ENCODE results near the gene CDKN3. TPM values are rescaled to one million over a fixed set of nuclear protein-coding genes. Genes with fewer than 3 reads are reported as not detected.

Gene CDKN3
- total and polyA plus RNA-seq, 2 experiments from 2014 or later: 19.6 to 43.9 TPM

DNA sequence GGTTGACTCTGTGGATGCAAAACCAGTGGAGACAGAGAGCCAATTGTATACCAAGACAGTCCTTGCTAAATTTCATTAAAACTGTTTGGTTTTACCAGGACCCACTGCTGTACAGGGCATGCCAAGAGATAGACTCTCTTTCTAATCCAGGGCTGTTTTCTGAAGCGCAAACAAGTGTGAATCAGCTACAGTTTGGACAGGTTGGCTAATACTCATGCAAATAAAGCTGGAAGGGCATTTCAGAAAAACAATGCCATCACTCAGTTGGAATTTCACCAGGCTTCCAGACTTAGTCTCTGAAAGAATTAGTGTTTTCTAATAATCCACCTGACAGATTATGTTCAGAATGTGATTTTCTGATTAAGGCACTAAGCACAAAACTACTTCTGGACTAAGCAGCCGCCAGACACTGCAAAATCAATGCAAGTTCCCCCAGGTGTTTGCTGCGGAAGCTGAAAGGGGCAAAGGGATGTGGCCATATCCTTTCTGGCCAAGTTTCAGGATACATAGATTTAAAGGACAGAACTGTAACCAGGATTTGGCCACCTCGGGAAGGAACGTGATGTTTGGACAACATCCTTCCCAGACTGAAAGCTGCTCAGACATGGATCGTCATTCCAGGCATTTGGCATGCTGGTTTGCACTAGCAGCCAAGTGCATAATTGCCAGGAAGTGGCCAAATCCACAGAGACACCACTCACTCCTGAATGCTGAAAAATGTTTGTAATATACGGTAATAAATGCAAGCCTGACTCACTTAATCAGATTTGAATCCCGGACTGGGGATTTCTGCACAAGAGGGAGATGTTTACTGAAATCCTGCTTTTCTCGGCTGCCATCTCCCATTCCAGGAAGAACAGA lies 32.0 kb upstream of the CDKN3 start:
- Histone ChIP-seq H3K27me3 (no peaks in the 10 kb centered on the region), H3K4me3 (no peak overlapping the region), H3K4me1 (ENCODE audit: low read depth) (no peaks in the 10 kb centered on the region), H3K9me3 (ENCODE audit: low read depth) (no peaks in the 10 kb centered on the region), H3K36me3 (no peaks in the 10 kb centered on the region), H3K27ac (no peak overlapping the region)
- TF ChIP-seq, protein P1, sequence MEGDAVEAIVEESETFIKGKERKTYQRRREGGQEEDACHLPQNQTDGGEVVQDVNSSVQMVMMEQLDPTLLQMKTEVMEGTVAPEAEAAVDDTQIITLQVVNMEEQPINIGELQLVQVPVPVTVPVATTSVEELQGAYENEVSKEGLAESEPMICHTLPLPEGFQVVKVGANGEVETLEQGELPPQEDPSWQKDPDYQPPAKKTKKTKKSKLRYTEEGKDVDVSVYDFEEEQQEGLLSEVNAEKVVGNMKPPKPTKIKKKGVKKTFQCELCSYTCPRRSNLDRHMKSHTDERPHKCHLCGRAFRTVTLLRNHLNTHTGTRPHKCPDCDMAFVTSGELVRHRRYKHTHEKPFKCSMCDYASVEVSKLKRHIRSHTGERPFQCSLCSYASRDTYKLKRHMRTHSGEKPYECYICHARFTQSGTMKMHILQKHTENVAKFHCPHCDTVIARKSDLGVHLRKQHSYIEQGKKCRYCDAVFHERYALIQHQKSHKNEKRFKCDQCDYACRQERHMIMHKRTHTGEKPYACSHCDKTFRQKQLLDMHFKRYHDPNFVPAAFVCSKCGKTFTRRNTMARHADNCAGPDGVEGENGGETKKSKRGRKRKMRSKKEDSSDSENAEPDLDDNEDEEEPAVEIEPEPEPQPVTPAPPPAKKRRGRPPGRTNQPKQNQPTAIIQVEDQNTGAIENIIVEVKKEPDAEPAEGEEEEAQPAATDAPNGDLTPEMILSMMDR (IDR thresholded peaks at IDR 0.05; ENCODE audit: low read depth, low read length): no peak
- peak in 1 of 2 donors; percentile 89 for DNase-seq (ENCODE audit: low read depth in 1 of 2, low spot score in 1 of 2)

DNA sequence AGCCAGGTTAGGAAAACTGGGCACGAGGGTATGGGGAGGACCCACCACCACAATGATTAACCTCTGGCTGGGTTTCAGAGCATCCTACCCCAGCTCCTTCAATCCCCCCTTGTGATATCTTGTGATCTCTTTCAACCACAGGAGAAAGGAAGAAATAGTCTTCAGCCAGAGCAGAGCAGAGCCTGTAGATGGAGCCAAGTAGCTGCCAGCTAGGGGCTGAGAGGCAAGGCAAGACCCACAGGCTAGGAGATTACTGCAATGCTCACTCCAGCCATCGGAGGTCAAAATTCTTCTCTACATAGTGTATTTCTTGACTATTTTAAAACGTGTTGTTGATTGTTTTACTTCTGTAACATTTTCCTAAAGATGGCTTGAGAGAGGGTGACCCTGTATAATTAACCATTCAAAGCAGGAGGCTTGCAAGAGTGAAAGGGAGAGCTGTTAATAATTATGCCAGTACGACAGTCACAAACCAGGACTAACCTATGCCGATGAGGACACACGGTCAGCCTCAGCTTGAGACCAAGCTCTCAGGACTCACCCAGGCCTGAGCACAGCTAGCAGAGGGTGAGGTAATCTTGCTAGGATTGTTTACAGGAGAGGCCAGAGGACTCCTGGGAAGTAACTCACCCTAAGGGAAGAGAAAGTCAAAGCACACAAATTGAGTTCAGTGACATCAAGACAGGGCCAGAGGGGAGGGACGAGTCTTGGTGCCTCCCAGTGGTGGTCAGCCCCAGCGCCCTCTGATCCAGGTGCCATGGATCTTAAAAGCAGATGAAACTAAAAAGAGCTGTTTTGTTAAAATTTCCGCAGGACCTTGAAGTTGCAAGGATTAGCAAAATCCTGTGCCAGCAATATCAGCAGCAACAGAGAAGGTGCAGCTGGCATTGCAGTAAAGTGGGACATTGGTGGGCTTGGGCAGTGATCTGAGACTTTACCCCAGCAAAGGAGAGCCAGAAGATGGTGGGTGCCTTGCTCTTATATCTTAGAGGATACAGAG lies 29.8 kb upstream of the CDKN3 start:
- peak; percentile 75 to 83 for DNase-seq (ENCODE audit: low read depth in 1 of 2, low spot score in 1 of 2)
- TF ChIP-seq, protein P1 (IDR thresholded peaks at IDR 0.05; ENCODE audit: low read depth, low read length): peak; percentile 75
- Histone ChIP-seq H3K36me3 (no peaks in the 10 kb centered on the region), H3K4me1 (ENCODE audit: low read depth) (no peaks in the 10 kb centered on the region), H3K27me3 (no peaks in the 10 kb centered on the region), H3K4me3 (no peak overlapping the region), H3K9me3 (ENCODE audit: low read depth) (no peaks in the 10 kb centered on the region), H3K27ac (peak overlapping the region; percentile 3)

DNA sequence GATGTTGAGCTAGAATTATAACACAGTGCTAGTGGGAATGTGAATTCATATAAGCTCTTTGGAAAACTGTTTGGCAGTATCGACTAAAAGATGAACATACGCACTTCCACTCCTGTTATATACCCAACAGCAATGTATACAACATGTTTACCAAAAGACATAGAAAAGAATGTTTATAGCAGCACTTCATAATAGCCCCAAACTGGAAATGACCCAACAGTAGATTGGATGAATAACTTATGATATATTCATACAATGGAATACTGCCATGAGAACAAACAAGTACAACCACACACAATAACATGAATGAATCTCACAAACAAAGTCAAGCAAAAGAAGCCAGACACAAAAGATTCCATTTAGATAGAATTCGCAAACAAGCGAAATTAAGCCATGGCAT lies 28.5 kb upstream of the CDKN3 start:
- DNase-seq (ENCODE audit: low read depth in 1 of 2, low spot score in 1 of 2): no peak
- TF ChIP-seq, protein P1 (IDR thresholded peaks at IDR 0.05; ENCODE audit: low read depth, low read length): no peak
- H3K36me3 ChIP-seq: no peaks in the 10 kb centered on the region
- no peaks in the 10 kb centered on the region for H3K27me3 ChIP-seq
- no peaks in the 10 kb centered on the region for H3K4me1 ChIP-seq (ENCODE audit: low read depth)
- no peak overlapping the region for H3K4me3 ChIP-seq
- no peak overlapping the region for H3K27ac ChIP-seq
- no peaks in the 10 kb centered on the region for H3K9me3 ChIP-seq (ENCODE audit: low read depth)

DNA sequence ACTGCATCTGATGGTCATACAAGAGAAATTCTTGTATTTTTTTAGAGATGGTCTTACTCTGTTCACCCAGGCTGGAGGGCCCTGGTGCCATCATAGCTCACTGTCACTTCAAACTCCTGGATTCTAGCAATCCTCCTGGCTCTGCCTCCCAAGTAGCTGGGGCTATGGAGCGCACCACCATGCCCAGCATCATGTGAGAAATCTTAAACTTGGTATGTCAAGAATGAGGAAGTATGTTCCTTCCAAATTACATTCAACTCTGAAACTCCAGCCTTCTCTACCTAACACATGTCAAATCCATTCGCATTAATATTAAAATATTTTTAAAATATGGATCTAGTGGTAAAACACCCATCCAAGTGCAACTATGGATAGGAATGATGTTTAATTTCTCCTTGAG lies 27.5 kb upstream of the CDKN3 start:
- no peaks in the 10 kb centered on the region for H3K36me3 ChIP-seq
- DNase-seq (ENCODE audit: low read depth in 1 of 2, low spot score in 1 of 2): no peak
- TF ChIP-seq, protein P1 (IDR thresholded peaks at IDR 0.05; ENCODE audit: low read depth, low read length): no peak
- no peak overlapping the region for H3K4me3 ChIP-seq
- no peaks in the 10 kb centered on the region for H3K27me3 ChIP-seq
- H3K9me3 ChIP-seq (ENCODE audit: low read depth): no peaks in the 10 kb centered on the region
- H3K27ac ChIP-seq: no peak overlapping the region
- no peaks in the 10 kb centered on the region for H3K4me1 ChIP-seq (ENCODE audit: low read depth)

DNA sequence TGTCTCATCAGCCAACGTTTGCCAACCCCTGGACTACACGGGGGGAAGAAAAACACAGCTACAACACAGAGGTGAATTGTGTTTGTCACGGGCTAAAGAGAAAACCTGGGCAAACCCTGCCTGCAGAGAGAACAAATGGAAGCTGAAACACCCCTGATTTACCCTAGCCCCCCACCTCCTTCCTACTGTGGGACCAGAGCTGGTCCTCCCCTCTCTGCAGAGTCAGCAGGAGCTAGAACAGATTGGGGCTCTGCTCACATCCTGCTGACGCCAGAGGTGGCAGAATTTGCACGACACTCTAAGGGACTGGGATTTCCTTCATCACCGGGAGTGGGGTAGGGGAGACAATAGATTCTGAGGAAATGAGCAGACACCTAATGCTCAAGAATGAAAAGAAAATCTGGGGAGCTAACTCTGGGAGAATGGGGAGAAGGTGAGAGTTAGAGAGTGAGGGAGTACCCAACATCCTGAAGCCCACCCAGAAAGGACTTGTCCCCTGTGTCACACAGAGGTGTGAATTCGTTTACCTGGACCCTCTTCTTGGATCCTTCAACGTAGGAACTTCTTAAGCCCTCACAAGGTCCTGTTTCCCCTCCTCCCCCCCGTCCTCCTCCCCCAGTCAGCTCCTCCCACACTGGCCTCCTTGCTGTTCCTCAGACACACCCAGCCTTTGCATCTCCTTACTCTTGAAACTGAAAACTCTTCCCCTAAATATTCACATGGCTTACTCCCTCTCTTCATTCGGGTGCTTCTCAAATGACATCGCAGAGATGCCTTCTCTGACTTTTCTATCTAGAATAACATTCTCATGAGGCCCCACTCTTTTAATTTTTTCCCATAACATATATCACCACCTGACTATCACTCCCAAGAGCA lies 26.2 kb upstream of the CDKN3 start:
- Histone ChIP-seq H3K4me1 (ENCODE audit: low read depth) (no peaks in the 10 kb centered on the region), H3K36me3 (no peaks in the 10 kb centered on the region), H3K9me3 (ENCODE audit: low read depth) (no peaks in the 10 kb centered on the region), H3K4me3 (no peak overlapping the region), H3K27me3 (no peaks in the 10 kb centered on the region), H3K27ac (no peak overlapping the region)
- DNase-seq (ENCODE audit: low read depth in 1 of 2, low spot score in 1 of 2): no peak
- TF ChIP-seq, protein P1 (IDR thresholded peaks at IDR 0.05; ENCODE audit: low read depth, low read length): no peak

Data from cardiac muscle cell (in vitro differentiated cells and primary cell).